Measurements from ENCODE around the gene GLMP. TPM values are rescaled to one million over a fixed set of nuclear protein-coding genes. Genes with fewer than 3 reads are reported as not detected.
"Not testable (repeated sequence)": the region's sequence is repeated elsewhere in the genome, so short reads cannot be mapped to it uniquely, and the experiment has no call there.

The GLMP gene
- total and polyA plus RNA-seq, 2 donors (not counting 1 experiment from before 2014, with no cell fraction given), result 10.2 to 21.2 TPM

DNA sequence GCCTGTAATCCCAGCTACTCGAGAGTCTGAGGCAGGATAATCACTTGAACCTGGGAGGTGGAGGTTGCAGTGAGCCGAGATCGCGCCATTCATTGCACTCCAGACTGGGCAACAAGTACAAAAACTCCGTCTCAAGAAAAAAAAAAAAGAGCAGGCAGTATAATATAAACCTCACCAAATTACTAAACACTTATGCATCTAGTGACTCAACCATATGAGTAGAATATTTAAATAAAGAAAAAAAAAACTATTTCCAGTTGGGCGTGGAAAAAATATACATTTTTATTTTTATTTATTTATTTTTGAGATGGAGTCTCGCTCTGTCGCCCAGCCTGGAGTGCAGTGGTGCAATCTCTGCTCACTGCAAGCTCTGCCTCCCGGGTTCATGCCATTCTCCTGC, 27.7 kb upstream of the GLMP start:
- POLR2A ChIA-PET; H3K9ac ChIP-seq (ENCODE audit: low read length); H3K27ac ChIP-seq (ENCODE audit: low read length in 2 of 2); H3K9me3 ChIP-seq (ENCODE audit: control extremely low read depth in 1 of 3, control insufficient read depth in 2 of 3, insufficient read depth in 1 of 3, low read length in 2 of 3); H3K27me3 ChIP-seq (replicated peaks in 1 of 4; ENCODE audit: control extremely low read depth in 1 of 4, control insufficient read depth in 3 of 4, insufficient read depth in 4 of 4, low read length in 3 of 4); H3K27ac Mint-ChIP-seq; H3K27me3 Mint-ChIP-seq; H3K4me3 ChIP-seq (ENCODE audit: control extremely low read depth in 1 of 5, extremely low read depth in 1 of 5, insufficient read depth in 1 of 5, low read depth in 2 of 5, low read length in 4 of 5); H4K20me1 ChIP-seq (ENCODE audit: control insufficient read depth, insufficient read depth, low read length, poor library complexity, severe bottlenecking); H3K4me1 ChIP-seq (ENCODE audit: control insufficient read depth in 2 of 2, insufficient read depth in 2 of 2, low read length in 2 of 2); CTCF ChIA-PET; ATAC-seq (ENCODE audit: low read depth); H3K4me1 Mint-ChIP-seq; H3K9me3 Mint-ChIP-seq (ENCODE audit: insufficient read depth); H3K4me2 ChIP-seq (replicated peaks; ENCODE audit: low read depth, low read length, poor library complexity, severe bottlenecking); H3K4me3 Mint-ChIP-seq; H2AFZ ChIP-seq (ENCODE audit: insufficient read depth, low read depth, low read length, poor library complexity, severe bottlenecking); DNase-seq; intact Hi-C loops (cut with micrococcal nuclease): not testable (repeated sequence)
- peaks cover 16% of the 10 kb centered on the region for H3K79me2 ChIP-seq (ENCODE audit: control insufficient read depth, insufficient read depth, low read length)
- 100% methylated on average over 1 of the region's 9 CpGs for WGBS (ENCODE audit: insufficient coverage)
- peaks cover 10 to 52% of the 10 kb centered on the region in 2 experiments for H3K36me3 ChIP-seq (replicated peaks in 1 of 2; ENCODE audit: control extremely low read depth in 1 of 2, control insufficient read depth in 1 of 2, extremely low read depth in 1 of 2, insufficient read depth in 2 of 2, low read length in 1 of 2)

DNA sequence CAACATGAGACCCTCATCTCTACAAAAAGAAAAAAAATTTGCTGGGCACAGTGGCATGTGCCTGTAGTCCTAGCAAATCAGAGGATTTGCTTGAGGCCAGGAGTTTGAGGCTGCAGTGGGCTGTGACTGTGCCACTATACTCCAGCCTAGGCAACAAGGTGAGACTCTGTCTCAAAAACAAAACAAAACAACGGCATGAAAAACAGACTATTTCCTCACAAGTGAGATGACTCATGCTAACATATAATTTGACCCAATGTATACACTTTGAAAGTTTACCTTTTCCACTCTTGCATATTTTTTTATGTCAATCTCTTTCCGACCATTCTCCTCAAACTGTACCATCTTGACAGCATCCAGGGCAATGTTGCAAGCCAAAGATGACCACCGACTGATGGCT, 25.1 kb upstream of the GLMP start:
- CTCF ChIA-PET, result interaction anchor here (2.1 kb wide), 1 partner anchor 96 kb away, joined by 5 read pairs; no protein-coding TSS in a partner anchor
- peaks cover 20 to 72% of the 10 kb centered on the region in 2 experiments for H3K36me3 ChIP-seq (replicated peaks in 1 of 2; ENCODE audit: control extremely low read depth in 1 of 2, control insufficient read depth in 1 of 2, extremely low read depth in 1 of 2, insufficient read depth in 2 of 2, low read length in 1 of 2)
- 80% methylated on average over 1 of the region's 3 CpGs for WGBS (ENCODE audit: insufficient coverage)
- H3K9me3 ChIP-seq (ENCODE audit: control extremely low read depth in 1 of 3, control insufficient read depth in 2 of 3, insufficient read depth in 1 of 3, low read length in 2 of 3), result no peaks in the 10 kb centered on the region
- H2AFZ ChIP-seq (ENCODE audit: insufficient read depth, low read depth, low read length, poor library complexity, severe bottlenecking), result no peak overlapping the region
- no peak for TF ChIP-seq EZH2 (IDR thresholded peaks at IDR 0.05; ENCODE audit: borderline replicate concordance, insufficient read depth, low read depth, low read length, poor library complexity, severe bottlenecking)
- TF ChIP-seq, protein P1, sequence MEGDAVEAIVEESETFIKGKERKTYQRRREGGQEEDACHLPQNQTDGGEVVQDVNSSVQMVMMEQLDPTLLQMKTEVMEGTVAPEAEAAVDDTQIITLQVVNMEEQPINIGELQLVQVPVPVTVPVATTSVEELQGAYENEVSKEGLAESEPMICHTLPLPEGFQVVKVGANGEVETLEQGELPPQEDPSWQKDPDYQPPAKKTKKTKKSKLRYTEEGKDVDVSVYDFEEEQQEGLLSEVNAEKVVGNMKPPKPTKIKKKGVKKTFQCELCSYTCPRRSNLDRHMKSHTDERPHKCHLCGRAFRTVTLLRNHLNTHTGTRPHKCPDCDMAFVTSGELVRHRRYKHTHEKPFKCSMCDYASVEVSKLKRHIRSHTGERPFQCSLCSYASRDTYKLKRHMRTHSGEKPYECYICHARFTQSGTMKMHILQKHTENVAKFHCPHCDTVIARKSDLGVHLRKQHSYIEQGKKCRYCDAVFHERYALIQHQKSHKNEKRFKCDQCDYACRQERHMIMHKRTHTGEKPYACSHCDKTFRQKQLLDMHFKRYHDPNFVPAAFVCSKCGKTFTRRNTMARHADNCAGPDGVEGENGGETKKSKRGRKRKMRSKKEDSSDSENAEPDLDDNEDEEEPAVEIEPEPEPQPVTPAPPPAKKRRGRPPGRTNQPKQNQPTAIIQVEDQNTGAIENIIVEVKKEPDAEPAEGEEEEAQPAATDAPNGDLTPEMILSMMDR (IDR thresholded peaks at IDR 0.05), result no peak
- peak overlapping the region; percentile 11 for H3K27ac Mint-ChIP-seq
- no peaks in the 10 kb centered on the region for H3K9me3 Mint-ChIP-seq (ENCODE audit: insufficient read depth)
- H4K20me1 ChIP-seq (ENCODE audit: control insufficient read depth, insufficient read depth, low read length, poor library complexity, severe bottlenecking), result no peaks in the 10 kb centered on the region
- H3K4me3 ChIP-seq (ENCODE audit: control extremely low read depth in 1 of 5, extremely low read depth in 1 of 5, insufficient read depth in 1 of 5, low read depth in 2 of 5, low read length in 4 of 5), result no peak overlapping the region
- H3K4me3 Mint-ChIP-seq, result no peak overlapping the region
- DNase-seq, result no peak
- H3K4me2 ChIP-seq (replicated peaks; ENCODE audit: low read depth, low read length, poor library complexity, severe bottlenecking), result no peak overlapping the region
- H3K9ac ChIP-seq (ENCODE audit: low read length), result no peak overlapping the region
- peaks cover 10% of the 10 kb centered on the region for H3K79me2 ChIP-seq (ENCODE audit: control insufficient read depth, insufficient read depth, low read length)
- no peaks in the 10 kb centered on the region for H3K4me1 Mint-ChIP-seq
- no peak for ATAC-seq (ENCODE audit: low read depth)
- H3K4me1 ChIP-seq (ENCODE audit: control insufficient read depth in 2 of 2, insufficient read depth in 2 of 2, low read length in 2 of 2), result no peaks in the 10 kb centered on the region
- no peaks in the 10 kb centered on the region for H3K27me3 ChIP-seq (replicated peaks in 1 of 4; ENCODE audit: control extremely low read depth in 1 of 4, control insufficient read depth in 3 of 4, insufficient read depth in 4 of 4, low read length in 3 of 4)
- POLR2A ChIA-PET, result no interaction called here
- no peak overlapping the region for H3K27ac ChIP-seq (ENCODE audit: low read length in 2 of 2)
- intact Hi-C loops (cut with micrococcal nuclease), result no loop called here
- no peaks in the 10 kb centered on the region for H3K27me3 Mint-ChIP-seq
